NOMO-1 treated with DMSO at 0.1 percent for 48 hours (cell line): ENCODE measurements around the gene MRPS23.

ENCODE experiments used
- DNase-seq: peaks from one replicate; lab custom pipeline; 2025; ENCODE audit not compliant: unreplicated experiment; lab: John Stamatoyannopoulos, UW

MRPS23 gene

GRCh38 chr17:57849874-57850754, at the start of gene MRPS23:
MRPS23 (minus strand) TSS chr17:57850044; CDS start chr17:57850010, 34 bp downstream.
- DNase-seq: peak; percentile 98

GRCh38 chr17:57899391-57899790, 49.5 kb upstream of the MRPS23 start:
- DNase-seq: no peak

GRCh38 chr17:57898487-57899311, 48.9 kb upstream of the MRPS23 start:
- no peak for DNase-seq

GRCh38 chr17:57895382-57896060, 45.7 kb upstream of the MRPS23 start:
- DNase-seq: no peak

GRCh38 chr17:57894848-57895247, 45.0 kb upstream of the MRPS23 start:
- DNase-seq: no peak

- DNase-seq: peak; percentile 98
Measured at GRCh38 chr17:57892820-57893595, 43.2 kb upstream of the MRPS23 start.

GRCh38 chr17:57892146-57892819, 42.4 kb upstream of the MRPS23 start:
- DNase-seq: peak; percentile 64

GRCh38 chr17:57890857-57891232, 41.0 kb upstream of the MRPS23 start:
- DNase-seq: no peak

- DNase-seq: no peak
Measured at GRCh38 chr17:57889892-57890856, 40.3 kb upstream of the MRPS23 start.

- DNase-seq: no peak
Measured at GRCh38 chr17:57889252-57889651, 39.4 kb upstream of the MRPS23 start.

- DNase-seq: no peak
Measured at GRCh38 chr17:57888311-57889216, 38.7 kb upstream of the MRPS23 start.

GRCh38 chr17:57887161-57887560, 37.3 kb upstream of the MRPS23 start:
- DNase-seq: no peak

GRCh38 chr17:57886020-57886419, 36.2 kb upstream of the MRPS23 start:
- DNase-seq: no peak

GRCh38 chr17:57885148-57885915, 35.5 kb upstream of the MRPS23 start:
- DNase-seq: no peak

GRCh38 chr17:57881783-57882351, 32.0 kb upstream of the MRPS23 start:
- DNase-seq: no peak

- DNase-seq: no peak
Measured at GRCh38 chr17:57881143-57881542, 31.3 kb upstream of the MRPS23 start.

- DNase-seq: no peak
Measured at GRCh38 chr17:57880086-57880456, 30.2 kb upstream of the MRPS23 start.
